HG03139 (cell line): ENCODE data around the gene SH3PXD2B.

Experiments
- ATAC-seq: cut with Tn5 transposase; IDR thresholded peaks from one replicate; pipeline ENCODE4 v1.9.1; 2021; ENCODE audit not compliant: unreplicated experiment

Gene SH3PXD2B

DNA sequence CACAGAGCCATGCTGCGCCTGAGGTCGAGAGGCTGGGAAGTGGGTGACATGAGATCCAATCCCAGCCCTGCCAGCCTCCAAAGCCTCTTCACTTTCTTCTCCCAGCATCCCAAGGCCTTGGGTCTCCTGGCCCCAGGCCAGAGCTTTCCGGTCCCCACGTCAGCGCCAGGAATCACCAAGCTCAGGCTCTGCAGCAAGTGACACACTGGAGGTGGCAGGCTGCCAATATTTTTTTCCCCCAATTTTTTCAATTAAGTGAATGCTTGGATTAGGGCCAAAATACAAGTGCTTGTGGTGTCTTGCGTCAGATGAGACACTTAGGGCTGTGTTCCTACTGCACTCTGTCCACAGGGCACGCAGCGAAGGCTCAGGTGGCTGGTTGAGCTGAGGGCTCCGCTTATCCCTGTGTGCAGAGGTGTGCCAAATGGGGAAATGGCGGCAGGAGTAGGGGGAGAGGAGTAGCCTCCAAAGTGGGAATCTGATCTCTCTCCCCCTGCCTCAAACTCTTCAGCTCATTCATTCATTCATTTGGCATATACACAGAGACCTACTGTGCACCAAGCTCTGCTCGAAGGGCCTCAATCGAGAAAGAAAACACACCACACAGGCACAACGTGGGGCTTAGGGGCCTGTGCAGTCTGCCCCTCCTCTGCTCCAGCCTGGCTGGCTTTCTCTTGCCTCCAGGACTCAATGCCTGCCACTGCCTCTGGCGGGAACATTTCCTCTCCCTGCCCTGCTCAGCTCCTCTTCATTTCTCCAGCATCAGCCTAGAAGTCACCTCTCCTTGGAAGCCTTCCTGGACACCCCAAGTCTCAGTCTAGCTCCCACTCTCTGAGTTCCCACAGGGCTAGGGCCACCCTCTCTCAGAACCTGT lies 16.6 kb downstream of the SH3PXD2B start:
- ATAC-seq, result no peak

DNA sequence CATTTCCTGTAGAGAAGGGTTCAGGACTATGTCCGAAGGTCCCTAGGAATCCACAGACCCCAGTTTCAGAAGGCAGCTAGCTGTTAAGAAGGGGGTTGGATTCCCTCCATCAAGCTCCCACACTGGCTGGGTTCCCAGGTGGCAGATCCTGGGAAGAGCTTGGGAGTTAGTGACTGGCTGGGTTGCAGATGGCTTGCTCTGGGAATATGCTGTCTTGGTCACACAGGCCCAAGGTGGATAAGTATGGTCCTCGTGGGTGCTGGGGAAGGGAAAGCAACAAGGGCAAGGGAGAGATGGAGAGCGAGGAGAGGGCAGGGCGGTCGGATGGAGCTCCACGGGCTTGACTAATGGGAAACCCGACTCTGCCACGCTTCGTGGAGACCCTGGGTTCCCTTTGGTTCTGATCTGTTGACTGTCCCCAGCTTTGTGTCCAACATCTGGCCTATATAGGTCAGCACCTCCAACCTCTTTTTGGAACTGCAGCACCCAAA lies 17.4 kb downstream of the SH3PXD2B start:
- ATAC-seq, result no peak

DNA sequence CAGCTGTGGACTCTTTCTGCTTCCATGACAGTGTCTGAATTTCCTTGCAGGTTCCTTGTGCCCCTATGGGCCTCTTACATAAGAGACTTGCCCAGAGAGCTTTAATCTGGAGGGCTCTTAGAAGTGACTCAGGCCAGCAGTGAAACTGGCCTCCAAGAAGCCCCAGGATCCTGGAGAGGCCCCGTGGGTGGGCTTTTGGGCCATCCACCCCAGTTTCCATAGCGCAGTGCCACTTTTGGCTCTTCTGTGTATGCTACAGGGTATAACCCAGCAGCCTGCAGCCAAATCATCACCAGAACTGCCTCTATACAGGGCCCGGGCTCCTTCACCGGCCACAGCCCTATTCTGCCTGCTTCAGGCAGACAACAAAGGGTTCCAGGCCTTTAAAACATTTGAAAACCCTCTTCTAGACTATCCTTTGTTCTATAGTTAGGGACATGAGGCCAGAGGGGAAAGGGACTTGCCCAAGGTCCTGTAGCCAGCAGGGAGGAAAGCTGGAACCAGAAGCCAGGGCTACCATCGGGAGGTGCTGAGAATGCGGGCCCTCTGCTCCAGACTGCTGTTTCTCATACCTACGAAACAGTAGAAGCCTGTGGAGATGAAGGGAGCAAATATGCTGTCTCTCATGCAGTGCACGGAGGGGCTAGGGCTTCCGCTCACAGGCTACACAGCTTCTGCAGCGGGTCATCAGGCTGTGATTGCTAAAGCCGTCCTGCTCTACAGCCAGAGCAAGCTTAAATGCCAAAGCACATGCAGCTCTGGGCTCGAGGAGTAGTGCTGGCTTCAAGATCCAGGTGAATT lies 18.0 kb downstream of the SH3PXD2B start:
- no peak for ATAC-seq

- ATAC-seq, result no peak
Measured at GRCh38 chr5:172435362-172436077, 18.8 kb downstream of the SH3PXD2B start.

- ATAC-seq, result no peak
Measured at GRCh38 chr5:172434251-172434650, 20.1 kb downstream of the SH3PXD2B start.

GRCh38 chr5:172433513-172433912 lies 20.8 kb downstream of the SH3PXD2B start:
- ATAC-seq, result no peak

- no peak for ATAC-seq
Measured at GRCh38 chr5:172433071-172433470, 21.3 kb downstream of the SH3PXD2B start.

DNA sequence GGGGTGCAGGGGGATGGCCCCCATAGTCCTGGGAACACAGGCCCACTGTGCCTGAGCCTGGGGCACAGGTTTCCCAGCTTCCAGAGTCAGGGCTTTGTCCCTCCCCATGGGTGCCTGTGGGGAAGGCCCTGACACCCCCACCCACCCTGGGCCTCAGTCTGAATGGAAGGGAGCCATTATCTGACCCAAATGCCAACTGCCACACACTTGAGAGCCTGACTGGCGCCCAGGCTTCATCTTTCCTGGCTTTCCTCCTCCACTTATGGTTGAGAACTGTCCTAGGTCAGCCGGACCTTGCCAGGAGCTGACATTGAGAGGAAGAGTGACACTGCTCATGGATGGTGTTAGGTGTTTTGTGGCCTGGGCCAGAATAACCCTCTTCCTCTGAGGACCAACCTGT lies 24.0 kb downstream of the SH3PXD2B start:
- ATAC-seq, result no peak

- ATAC-seq, result no peak
Measured at GRCh38 chr5:172429201-172429940, 25.0 kb downstream of the SH3PXD2B start.

DNA sequence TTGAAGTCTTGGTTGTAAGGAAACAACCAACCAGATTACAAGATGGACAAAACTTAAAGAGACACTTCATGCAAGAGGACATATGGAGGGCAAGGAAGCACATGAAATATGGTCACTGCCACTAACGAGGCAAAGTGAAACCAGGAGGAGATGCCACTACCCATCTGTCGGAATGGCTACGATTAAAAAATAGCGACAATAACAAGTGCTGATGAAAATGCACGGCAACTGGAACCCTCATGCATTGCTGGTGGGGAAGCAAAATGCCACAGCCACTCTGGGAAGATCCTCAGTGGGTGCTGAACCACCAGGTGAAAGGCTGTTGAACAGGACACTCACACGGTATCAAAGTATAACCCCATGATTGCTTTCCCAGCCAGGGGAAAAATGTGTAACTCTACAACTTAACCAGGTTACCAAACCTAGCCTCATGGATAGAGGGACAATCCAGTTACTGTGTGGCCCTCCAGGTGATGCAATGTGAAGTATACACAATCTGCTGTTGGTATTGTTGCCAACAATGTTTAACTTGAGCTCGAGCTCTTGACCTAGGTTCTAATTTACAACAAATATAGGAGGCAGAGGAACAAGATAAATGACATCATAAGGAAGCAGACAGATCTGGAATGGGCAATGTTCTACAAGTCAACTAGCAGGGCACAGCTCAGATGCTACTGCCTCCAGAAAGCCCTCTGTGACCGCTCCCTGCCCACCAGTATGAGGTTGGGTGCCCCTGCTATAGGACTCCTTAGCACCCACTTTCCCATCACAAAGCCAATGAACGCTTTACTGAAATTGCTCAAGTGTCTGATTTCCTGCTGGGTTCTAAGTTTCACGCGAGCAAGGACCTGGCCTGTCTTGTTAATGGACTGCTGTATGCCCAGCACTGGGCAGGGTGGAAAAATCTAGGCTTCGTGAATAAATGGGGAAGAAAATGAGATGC lies 25.8 kb downstream of the SH3PXD2B start:
- no peak for ATAC-seq

- ATAC-seq, result no peak
Measured at GRCh38 chr5:172427202-172427601, 27.1 kb downstream of the SH3PXD2B start.

GRCh38 chr5:172426086-172426485 lies 28.2 kb downstream of the SH3PXD2B start:
- ATAC-seq, result no peak

- no peak for ATAC-seq
Measured at GRCh38 chr5:172425402-172425801, 28.9 kb downstream of the SH3PXD2B start.

DNA sequence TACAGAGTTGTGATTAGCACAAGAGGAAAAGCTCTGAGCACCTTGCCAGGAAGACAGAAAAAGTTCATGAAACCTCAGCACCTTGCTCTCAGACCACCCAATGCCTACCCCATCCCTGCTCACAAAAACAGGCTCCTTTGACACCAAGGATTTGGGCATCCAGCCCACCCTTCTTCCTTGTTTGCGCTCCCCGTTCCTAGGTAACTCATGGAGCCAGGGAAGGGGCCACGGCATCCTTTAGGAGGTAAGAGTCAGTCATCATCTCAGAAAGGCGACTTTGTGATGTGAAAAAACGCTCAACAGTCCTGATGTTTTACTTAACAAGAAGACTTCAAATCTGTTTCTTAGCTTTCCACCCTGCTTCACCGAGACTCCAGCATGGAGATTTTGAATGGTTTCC lies 29.5 kb downstream of the SH3PXD2B start:
- no peak for ATAC-seq

GRCh38 chr5:172424111-172424490 lies 30.2 kb downstream of the SH3PXD2B start:
- ATAC-seq, result no peak

DNA sequence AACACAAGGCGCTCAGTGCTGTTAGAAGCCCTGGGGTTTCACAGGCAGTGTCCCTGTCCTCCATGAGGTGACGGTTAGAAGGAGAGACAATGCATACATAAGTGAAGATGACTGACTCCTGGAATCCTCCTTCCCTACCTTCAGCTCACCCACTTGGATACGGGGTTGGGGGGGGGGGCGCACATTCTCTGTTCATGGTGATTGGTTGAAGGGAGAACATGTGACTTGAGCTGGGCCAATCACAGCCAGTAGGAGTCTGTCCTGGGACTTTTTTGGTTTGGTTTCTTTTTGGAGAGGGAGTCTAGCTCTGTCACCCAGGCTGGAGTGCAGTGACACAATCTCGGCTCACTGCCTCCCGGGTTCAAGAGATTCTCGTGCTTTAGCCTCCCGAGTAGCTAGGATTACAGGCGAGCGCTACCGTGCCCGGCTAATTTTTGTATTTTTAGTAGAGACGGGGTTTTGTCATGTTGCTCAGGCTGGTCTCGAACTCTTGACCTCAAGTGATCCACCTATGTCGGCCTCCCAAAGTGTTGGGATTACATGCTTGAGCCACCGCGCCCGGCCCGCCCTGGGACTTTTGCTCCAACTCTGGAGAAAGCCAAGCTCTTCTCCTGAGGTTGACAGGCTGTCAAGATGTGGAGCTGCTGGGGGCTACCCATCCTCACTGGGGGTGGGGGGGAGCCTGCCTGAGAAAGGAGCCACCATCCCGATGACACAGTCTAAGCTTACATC lies 30.8 kb downstream of the SH3PXD2B start:
- no peak for ATAC-seq

DNA sequence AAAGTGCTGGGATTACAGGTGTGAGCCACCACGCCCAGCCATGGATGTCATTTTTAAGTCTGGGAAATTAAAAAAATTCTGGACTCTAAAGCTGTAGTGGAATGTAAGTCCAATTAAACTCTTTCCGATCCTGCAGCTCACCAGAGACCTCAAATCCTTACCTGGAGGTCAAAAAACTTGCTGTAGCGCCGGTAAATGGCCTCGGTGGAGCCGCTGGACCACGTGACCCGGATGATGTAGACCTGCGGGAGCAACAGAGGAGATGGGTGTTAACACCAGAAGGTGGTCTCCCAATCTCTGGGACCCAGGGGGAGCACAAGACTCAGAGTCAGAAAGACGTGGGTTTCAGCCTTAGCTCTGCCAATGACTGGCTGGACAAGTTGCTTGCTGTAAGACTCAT lies 32.1 kb downstream of the SH3PXD2B start:
- ATAC-seq, result no peak

- no peak for ATAC-seq
Measured at GRCh38 chr5:172421020-172421419, 33.3 kb downstream of the SH3PXD2B start.
